GM21737 (cell line): ENCODE results near the gene TAF1L.

Experiments
- ATAC-seq: cut with Tn5 transposase; IDR thresholded peaks from one replicate; pipeline ENCODE4 v1.9.1; 2021; ENCODE audit warnings: mild to moderate bottlenecking, moderate library complexity; ENCODE audit not compliant: unreplicated experiment

Gene TAF1L

GRCh38 chr9:32596096-32596865 lies 39.2 kb downstream of the TAF1L start:
- no peak for ATAC-seq

- no peak for ATAC-seq
Measured at GRCh38 chr9:32590898-32591297, 44.6 kb downstream of the TAF1L start.

- ATAC-seq, result no peak
Measured at GRCh38 chr9:32590476-32590875, 45.0 kb downstream of the TAF1L start.

GRCh38 chr9:32589083-32589723 lies 46.3 kb downstream of the TAF1L start:
- ATAC-seq, result no peak

GRCh38 chr9:32587901-32588300 lies 47.6 kb downstream of the TAF1L start:
- no peak for ATAC-seq

GRCh38 chr9:32584784-32585183 lies 50.7 kb downstream of the TAF1L start:
- no peak for ATAC-seq

- peak; percentile 49 for ATAC-seq
Measured at GRCh38 chr9:32581512-32582143, 53.8 kb downstream of the TAF1L start.

- no peak for ATAC-seq
Measured at GRCh38 chr9:32580631-32581300, 54.7 kb downstream of the TAF1L start.

GRCh38 chr9:32579706-32580331 lies 55.6 kb downstream of the TAF1L start:
- peak; percentile 47 for ATAC-seq
